GM21447 (cell line): ENCODE data around the gene SLC6A20.

Experiments
- ATAC-seq: cut with Tn5 transposase; IDR thresholded peaks from one replicate; pipeline ENCODE4 v1.9.1; 2021; ENCODE audit not compliant: unreplicated experiment

Gene SLC6A20

GRCh38 chr3:45730409-45731154, 65.8 kb downstream of the SLC6A20 start:
- ATAC-seq = no peak

DNA sequence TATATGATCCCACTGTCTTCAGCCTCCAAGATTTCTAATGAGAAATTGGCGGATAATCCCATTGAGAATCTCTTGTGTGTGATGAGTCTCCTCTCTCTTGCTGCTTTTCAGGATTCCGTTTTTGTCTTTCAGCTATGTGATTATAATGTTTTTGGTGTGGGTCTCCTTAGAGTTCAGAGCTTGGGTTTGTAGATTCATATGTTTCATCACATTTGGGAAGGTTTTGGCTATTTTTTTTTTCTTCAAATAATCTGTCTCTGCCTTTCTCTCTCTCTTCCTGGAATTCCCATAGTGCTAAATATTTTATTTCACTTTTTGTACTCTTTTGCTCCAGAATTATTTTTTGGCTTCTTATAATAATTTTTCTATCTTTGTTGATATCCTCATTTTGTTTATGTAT, 66.7 kb downstream of the SLC6A20 start:
- no peak for ATAC-seq

DNA sequence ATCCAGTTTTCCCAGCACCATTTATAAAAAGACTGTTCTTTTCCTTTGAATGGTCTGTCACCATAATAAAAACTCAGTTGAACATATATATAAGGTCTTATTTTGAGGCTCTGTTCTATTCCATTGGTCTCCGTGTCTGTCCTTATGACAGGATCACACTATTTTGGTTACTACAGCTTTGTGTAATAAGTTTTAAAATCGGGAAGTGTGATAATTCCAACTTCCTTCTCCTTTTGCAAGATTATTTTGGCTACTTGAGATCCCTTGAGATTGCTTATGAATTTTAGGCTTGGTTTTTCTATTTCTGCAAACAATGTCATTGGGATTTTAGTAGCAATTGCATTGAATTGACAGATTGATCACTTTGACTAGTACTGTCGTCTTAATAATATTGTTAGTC, 71.4 kb downstream of the SLC6A20 start:
- ATAC-seq = no peak

DNA sequence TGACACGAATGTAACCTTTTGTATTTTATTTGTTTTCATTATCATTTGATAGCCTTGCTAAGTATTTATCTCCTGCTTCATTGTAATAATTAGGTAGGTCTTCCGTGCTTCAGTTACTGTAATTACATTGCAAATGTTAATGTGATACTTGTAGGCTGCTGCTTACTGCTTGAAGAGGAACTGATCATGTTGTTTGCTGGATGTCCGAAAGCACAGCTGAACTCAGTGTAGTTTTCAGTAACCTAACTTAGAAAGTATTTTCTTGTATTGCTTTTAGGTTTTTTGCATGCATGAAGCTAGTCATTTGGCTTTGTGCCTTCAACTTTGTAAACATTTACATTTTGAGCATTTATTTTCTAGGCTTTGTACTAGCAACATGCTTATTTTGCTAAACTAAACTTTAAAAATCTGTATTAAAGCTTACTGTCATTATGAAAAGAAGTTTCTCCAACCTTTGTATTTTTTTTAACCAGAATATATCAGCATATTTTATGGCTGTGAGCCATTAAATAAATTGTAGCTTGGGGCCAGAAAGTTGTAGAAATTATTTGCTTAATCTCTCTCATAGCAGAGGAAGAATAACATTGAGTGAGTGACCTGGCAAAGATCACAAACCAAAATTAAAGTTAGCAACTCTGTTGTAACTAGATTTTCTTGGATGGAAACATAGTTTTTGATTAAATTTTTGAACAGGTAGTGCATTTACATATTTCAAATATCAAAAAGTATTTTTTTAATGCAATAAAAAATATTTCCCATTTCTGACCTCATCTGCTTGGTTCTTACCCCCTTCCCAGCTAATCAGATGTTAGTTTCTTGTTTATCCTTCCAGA, 76.5 kb downstream of the SLC6A20 start:
- ATAC-seq = no peak

GRCh38 chr3:45716790-45717336, 79.5 kb downstream of the SLC6A20 start:
- no peak for ATAC-seq

DNA sequence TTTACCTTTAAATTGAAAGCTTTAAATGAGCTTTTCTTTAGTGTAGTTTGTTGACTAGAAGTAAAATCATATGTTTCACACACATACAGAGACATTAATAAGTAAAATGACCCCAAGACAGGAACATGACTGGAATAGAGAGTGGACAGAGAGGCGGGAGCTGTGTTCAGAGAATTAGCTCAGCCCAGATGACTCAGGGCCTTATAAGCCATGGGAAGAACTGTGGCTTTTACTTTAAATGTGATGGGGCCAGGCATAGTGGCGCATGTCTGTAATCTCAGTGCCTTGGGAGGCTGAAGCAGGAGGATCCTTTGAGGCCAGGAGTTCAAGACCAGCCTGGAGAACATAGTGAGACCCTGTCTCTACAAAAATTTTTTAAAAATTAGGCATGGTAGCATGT, 80.4 kb downstream of the SLC6A20 start:
- ATAC-seq = no peak

- no peak for ATAC-seq
Observed at GRCh38 chr3:45712434-45713110, 83.8 kb downstream of the SLC6A20 start.

DNA sequence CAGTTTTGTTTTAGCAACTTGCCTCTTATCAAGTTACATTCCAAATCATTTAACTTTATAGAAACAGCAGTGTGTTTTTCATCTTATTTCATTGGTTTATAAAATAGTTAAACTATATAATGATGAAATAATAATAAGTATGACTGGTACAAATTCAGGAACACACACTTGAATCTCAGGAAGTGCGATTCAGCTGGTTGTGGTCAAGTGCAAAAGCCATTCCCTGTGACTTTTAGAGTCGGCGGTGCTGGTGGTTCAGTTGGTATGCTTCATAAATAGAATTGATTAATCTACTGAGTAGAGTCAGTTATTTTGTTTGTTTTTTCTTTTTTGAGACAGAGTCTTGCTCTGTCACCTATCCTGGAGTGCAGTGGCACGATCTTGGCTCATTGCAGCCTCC, 84.4 kb downstream of the SLC6A20 start:
- no peak for ATAC-seq

DNA sequence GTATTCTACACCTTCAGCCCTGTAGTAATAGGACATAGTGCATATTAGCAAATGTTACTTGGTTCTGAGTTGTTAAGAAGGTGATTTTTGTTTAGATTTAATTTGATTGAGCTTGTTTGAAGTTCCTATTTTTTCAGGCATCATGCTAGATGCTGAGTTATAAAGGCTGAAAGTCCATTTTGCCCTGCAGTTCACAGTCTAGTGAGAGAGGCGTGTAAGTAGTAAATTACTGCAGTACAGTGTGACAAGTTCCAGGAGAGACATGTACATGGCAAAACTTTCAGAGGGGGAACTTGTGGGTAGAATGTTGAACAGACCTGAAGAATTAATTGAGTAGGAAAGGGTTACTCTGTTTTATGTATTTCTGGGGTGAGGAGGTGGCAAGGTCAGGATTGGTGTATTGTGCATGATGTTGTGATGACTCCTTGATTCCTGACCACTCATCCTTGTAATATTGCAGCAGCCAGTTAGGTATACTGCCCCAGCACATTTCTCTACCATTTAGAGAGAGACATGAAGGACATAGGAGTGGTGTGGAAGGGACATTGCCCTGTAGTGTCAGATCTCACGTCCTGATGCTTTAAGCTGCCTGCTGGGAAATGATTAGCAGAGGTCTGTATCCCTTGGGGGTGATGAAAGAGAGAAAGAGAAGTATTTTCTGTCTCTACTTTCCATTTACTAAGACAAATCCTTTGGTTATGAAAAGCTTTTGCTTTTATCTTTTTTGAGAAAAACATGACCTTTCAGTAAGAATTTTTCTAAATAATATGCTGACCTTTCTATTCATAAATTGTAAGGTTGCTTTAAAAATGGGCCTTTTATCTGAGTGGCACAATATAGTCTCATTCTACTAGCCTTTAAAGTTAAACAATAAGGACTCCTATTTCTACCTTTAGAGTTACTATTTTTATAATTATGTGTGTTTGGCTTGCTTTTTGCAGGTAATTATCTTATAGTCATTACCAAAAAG, 90.2 kb downstream of the SLC6A20 start:
- ATAC-seq = no peak
